Adipocyte (in vitro differentiated cells): ENCODE results near the gene KLHL3.

Experiments
- DNase-seq: peaks from one replicate; pipeline ENCODE4 v3.0.0-alpha.2; 2015; ENCODE audit warnings: low read depth
- H3K27me3 ChIP-seq: replicated peaks from 2 replicates; pipeline ENCODE4 v1.7.0; 2013; ENCODE audit warnings: mild to moderate bottlenecking, low read length, moderate library complexity; ENCODE audit not compliant: control insufficient read depth, insufficient read depth
- H3K36me3 ChIP-seq: 2 replicates; pipeline ENCODE4 v1.7.0; 2013; ENCODE audit warnings: low read length, mild to moderate bottlenecking, moderate library complexity; ENCODE audit not compliant: control insufficient read depth, insufficient read depth, severe bottlenecking
- H3K4me1 ChIP-seq: 2 replicates; pipeline ENCODE4 v1.7.0; 2013; ENCODE audit warnings: mild to moderate bottlenecking, low read length, moderate library complexity; ENCODE audit not compliant: control insufficient read depth, insufficient read depth
- H3K4me3 ChIP-seq: 2 replicates; pipeline ENCODE4 v1.7.0; 2013; ENCODE audit warnings: mild to moderate bottlenecking, low read length, moderate library complexity
- H3K9ac ChIP-seq: 2 replicates; pipeline ENCODE4 v1.7.0; 2013; ENCODE audit warnings: mild to moderate bottlenecking, low read length, moderate library complexity
- H3K9me3 ChIP-seq: 2 replicates; pipeline ENCODE4 v1.7.0; 2013; ENCODE audit warnings: mild to moderate bottlenecking, low read length, moderate library complexity; ENCODE audit not compliant: control insufficient read depth

KLHL3 gene

GRCh38 chr5:137641148-137641547, 94.7 kb downstream of the KLHL3 start:
- Histone ChIP-seq H3K4me1 (no peaks in the 10 kb centered on the region), H3K27me3 (no peaks in the 10 kb centered on the region), H3K36me3 (no peaks in the 10 kb centered on the region), H3K9me3 (peaks cover 16% of the 10 kb centered on the region), H3K9ac (no peak overlapping the region), H3K4me3 (no peak overlapping the region)
- no peak for DNase-seq

GRCh38 chr5:137639645-137640044, 96.2 kb downstream of the KLHL3 start:
- no peak overlapping the region for H3K9ac ChIP-seq

GRCh38 chr5:137638841-137639240, 97.0 kb downstream of the KLHL3 start:
- Histone ChIP-seq H3K4me3 (no peak overlapping the region), H3K9me3 (peaks cover 4% of the 10 kb centered on the region), H3K27me3 (no peaks in the 10 kb centered on the region), H3K36me3 (no peaks in the 10 kb centered on the region), H3K4me1 (no peaks in the 10 kb centered on the region), H3K9ac (no peak overlapping the region)
- DNase-seq: no peak

More at GRCh38 chr5:137639645-137640044, 96.2 kb downstream of the KLHL3 start:
- H3K4me1 ChIP-seq: no peaks in the 10 kb centered on the region
- no peaks in the 10 kb centered on the region for H3K27me3 ChIP-seq
- H3K9me3 ChIP-seq: peaks cover 4% of the 10 kb centered on the region
- no peak for DNase-seq
- H3K36me3 ChIP-seq: no peaks in the 10 kb centered on the region
- H3K4me3 ChIP-seq: no peak overlapping the region

GRCh38 chr5:137636830-137637714, 98.8 kb downstream of the KLHL3 start:
- Histone ChIP-seq H3K4me1 (no peaks in the 10 kb centered on the region), H3K9me3 (peaks cover 4% of the 10 kb centered on the region), H3K9ac (no peak overlapping the region), H3K27me3 (no peaks in the 10 kb centered on the region), H3K4me3 (no peak overlapping the region), H3K36me3 (no peaks in the 10 kb centered on the region)
- no peak for DNase-seq

GRCh38 chr5:137636099-137636498, 99.8 kb downstream of the KLHL3 start:
- DNase-seq: no peak
- no peak overlapping the region for H3K4me3 ChIP-seq
- no peak overlapping the region for H3K9ac ChIP-seq
- no peaks in the 10 kb centered on the region for H3K36me3 ChIP-seq
- peaks cover 4% of the 10 kb centered on the region for H3K9me3 ChIP-seq
- no peaks in the 10 kb centered on the region for H3K27me3 ChIP-seq
- H3K4me1 ChIP-seq: no peaks in the 10 kb centered on the region

- Histone ChIP-seq H3K4me1 (no peaks in the 10 kb centered on the region), H3K9ac (no peak overlapping the region), H3K4me3 (no peak overlapping the region), H3K9me3 (peaks cover 4% of the 10 kb centered on the region), H3K36me3 (no peaks in the 10 kb centered on the region), H3K27me3 (no peaks in the 10 kb centered on the region)
- no peak for DNase-seq
These were observed 100.4 kb downstream of the KLHL3 start for GRCh38 chr5:137635521-137635921.

GRCh38 chr5:137633896-137634295, 102.0 kb downstream of the KLHL3 start:
- no peak overlapping the region for H3K4me3 ChIP-seq
- no peak overlapping the region for H3K9ac ChIP-seq
- DNase-seq: no peak
- no peaks in the 10 kb centered on the region for H3K27me3 ChIP-seq
- H3K9me3 ChIP-seq: peaks cover 4% of the 10 kb centered on the region
- H3K4me1 ChIP-seq: no peaks in the 10 kb centered on the region
- no peaks in the 10 kb centered on the region for H3K36me3 ChIP-seq

- H3K9me3 ChIP-seq: peaks cover 3% of the 10 kb centered on the region
- H3K4me3 ChIP-seq: no peak overlapping the region
- DNase-seq: peak; percentile 47
- H3K36me3 ChIP-seq: no peaks in the 10 kb centered on the region
- H3K27me3 ChIP-seq: no peaks in the 10 kb centered on the region
- no peaks in the 10 kb centered on the region for H3K4me1 ChIP-seq
- no peak overlapping the region for H3K9ac ChIP-seq
These were observed 103.2 kb downstream of the KLHL3 start for GRCh38 chr5:137632716-137633115.

- no peaks in the 10 kb centered on the region for H3K4me1 ChIP-seq
- H3K4me3 ChIP-seq: no peak overlapping the region
- no peaks in the 10 kb centered on the region for H3K9me3 ChIP-seq
- H3K27me3 ChIP-seq: no peaks in the 10 kb centered on the region
- peak overlapping the region; percentile 21 for H3K9ac ChIP-seq
- H3K36me3 ChIP-seq: no peaks in the 10 kb centered on the region
- DNase-seq: no peak
These were observed 104.4 kb downstream of the KLHL3 start for GRCh38 chr5:137631453-137631852.

- no peaks in the 10 kb centered on the region for H3K36me3 ChIP-seq
- no peak for DNase-seq
- H3K9ac ChIP-seq: no peak overlapping the region
- no peaks in the 10 kb centered on the region for H3K9me3 ChIP-seq
- no peak overlapping the region for H3K4me3 ChIP-seq
- no peaks in the 10 kb centered on the region for H3K27me3 ChIP-seq
- no peaks in the 10 kb centered on the region for H3K4me1 ChIP-seq
These were observed 104.9 kb downstream of the KLHL3 start for GRCh38 chr5:137630972-137631370.

GRCh38 chr5:137630216-137630971, 105.5 kb downstream of the KLHL3 start:
- Histone ChIP-seq H3K4me1 (no peaks in the 10 kb centered on the region), H3K27me3 (no peaks in the 10 kb centered on the region), H3K4me3 (no peak overlapping the region), H3K36me3 (no peaks in the 10 kb centered on the region), H3K9ac (no peak overlapping the region), H3K9me3 (no peaks in the 10 kb centered on the region)
- DNase-seq: no peak
